ENCODE data around the gene ALDH9A1.

GRCh38 chr1:165647970-165648369 is 50.4 kb downstream of the ALDH9A1 start:
- TF ChIP-seq EZH2 (IDR thresholded peaks at IDR 0.05; ENCODE audit: insufficient read depth, poor library complexity, severe bottlenecking) (no peak), EZH2phosphoT487 (IDR thresholded peaks at IDR 0.05; ENCODE audit: insufficient read depth, low read depth) (no peak)
